ENCODE data around the gene PHF21A. TPM values are rescaled to one million over a fixed set of nuclear protein-coding genes. Genes with fewer than 3 reads are reported as not detected.
"Not testable (repeated sequence)": the region's sequence is repeated elsewhere in the genome, so short reads cannot be mapped to it uniquely, and the experiment has no call there.

The PHF21A gene
- total RNA-seq, 1 donor from 2014 or later = 69.3 TPM

- no peaks in the 10 kb centered on the region for H3K9me3 Mint-ChIP-seq (ENCODE audit: unreplicated experiment)
- no peak overlapping the region for H3K4me2 ChIP-seq (ENCODE audit: low read length)
- no peaks in the 10 kb centered on the region for H3K27me3 Mint-ChIP-seq (ENCODE audit: low read depth, unreplicated experiment)
- H3K4me1 ChIP-seq (ENCODE audit: insufficient read depth, low read length) = peaks cover 4% of the 10 kb centered on the region
- no peaks in the 10 kb centered on the region for H3K27me3 ChIP-seq (ENCODE audit: insufficient read depth, low read length)
- H3K27ac Mint-ChIP-seq (ENCODE audit: unreplicated experiment) = no peak overlapping the region
- H3K4me1 Mint-ChIP-seq (ENCODE audit: low read depth, unreplicated experiment) = peaks cover 25% of the 10 kb centered on the region
- H4K20me1 ChIP-seq (ENCODE audit: insufficient read depth, low read length) = peaks cover 38% of the 10 kb centered on the region
- H2AFZ ChIP-seq (ENCODE audit: low read depth, low read length) = no peak overlapping the region
- peak overlapping the region; percentile 94 for H3K4me3 Mint-ChIP-seq (ENCODE audit: unreplicated experiment)
- no peaks in the 10 kb centered on the region for H3K36me3 ChIP-seq (ENCODE audit: insufficient read depth, low read length)
- H3K4me3 ChIP-seq (ENCODE audit: insufficient read depth, low read depth, low read length) = no peak overlapping the region
- DNase-seq (ENCODE audit: low read depth) (no peak), FAIRE-seq (no peak)
- no peak overlapping the region for H3K9ac ChIP-seq (ENCODE audit: low read length)
- no peaks in the 10 kb centered on the region for H3K36me3 Mint-ChIP-seq (ENCODE audit: low read depth, unreplicated experiment)
- TF ChIP-seq EZH2 (IDR thresholded peaks at IDR 0.05; ENCODE audit: insufficient read depth, low read length) = no peak
- no peak for TF ChIP-seq CTCF (IDR thresholded peaks at IDR 0.05; ENCODE audit: insufficient read depth, low read depth, low read length)
- peaks cover 68% of the 10 kb centered on the region for H3K79me2 ChIP-seq (ENCODE audit: insufficient read depth, low read length)
- no peak overlapping the region for H3K27ac ChIP-seq (ENCODE audit: low read depth, low read length)
- no peaks in the 10 kb centered on the region for H3K9me3 ChIP-seq (ENCODE audit: insufficient read depth, low read depth, low read length)
Observed at GRCh38 chr11:46117842-46118241, 3.4 kb downstream of the PHF21A start.

GRCh38 chr11:46116712-46117037 lies 4.6 kb downstream of the PHF21A start:
- Mint-ChIP-seq H3K4me3 (ENCODE audit: unreplicated experiment) (peak overlapping the region; percentile 63), H3K4me1 (ENCODE audit: low read depth, unreplicated experiment) (peaks cover 26% of the 10 kb centered on the region)
- H4K20me1 ChIP-seq (ENCODE audit: insufficient read depth, low read length) = peaks cover 43% of the 10 kb centered on the region
- H3K36me3 ChIP-seq (ENCODE audit: insufficient read depth, low read length); H3K9me3 ChIP-seq (ENCODE audit: insufficient read depth, low read depth, low read length); H2AFZ ChIP-seq (ENCODE audit: low read depth, low read length); H3K4me1 ChIP-seq (ENCODE audit: insufficient read depth, low read length); H3K27ac ChIP-seq (ENCODE audit: low read depth, low read length); H3K4me2 ChIP-seq (ENCODE audit: low read length); H3K27me3 Mint-ChIP-seq (ENCODE audit: low read depth, unreplicated experiment); H3K9me3 Mint-ChIP-seq (ENCODE audit: unreplicated experiment); DNase-seq (ENCODE audit: low read depth); H3K27ac Mint-ChIP-seq (ENCODE audit: unreplicated experiment); H3K4me3 ChIP-seq (ENCODE audit: insufficient read depth, low read depth, low read length); H3K9ac ChIP-seq (ENCODE audit: low read length); H3K36me3 Mint-ChIP-seq (ENCODE audit: low read depth, unreplicated experiment); H3K27me3 ChIP-seq (ENCODE audit: insufficient read depth, low read length); FAIRE-seq: not testable (repeated sequence)
- H3K79me2 ChIP-seq (ENCODE audit: insufficient read depth, low read length) = peaks cover 80% of the 10 kb centered on the region

GRCh38 chr11:46116007-46116711 lies 5.1 kb downstream of the PHF21A start:
- no peak for FAIRE-seq
- Mint-ChIP-seq H3K4me3 (ENCODE audit: unreplicated experiment) (no peak overlapping the region), H3K9me3 (ENCODE audit: unreplicated experiment) (no peaks in the 10 kb centered on the region), H3K27me3 (ENCODE audit: low read depth, unreplicated experiment) (no peaks in the 10 kb centered on the region), H3K4me1 (ENCODE audit: low read depth, unreplicated experiment) (peaks cover 26% of the 10 kb centered on the region), H3K27ac (ENCODE audit: unreplicated experiment) (no peak overlapping the region), H3K36me3 (ENCODE audit: low read depth, unreplicated experiment) (no peaks in the 10 kb centered on the region)
- no peak overlapping the region for H3K9ac ChIP-seq (ENCODE audit: low read length)
- no peak overlapping the region for H3K4me2 ChIP-seq (ENCODE audit: low read length)
- no peak overlapping the region for H3K4me3 ChIP-seq (ENCODE audit: insufficient read depth, low read depth, low read length)
- peaks cover 48% of the 10 kb centered on the region for H4K20me1 ChIP-seq (ENCODE audit: insufficient read depth, low read length)
- TF ChIP-seq EZH2 (IDR thresholded peaks at IDR 0.05; ENCODE audit: insufficient read depth, low read length) (no peak), CTCF (IDR thresholded peaks at IDR 0.05; ENCODE audit: insufficient read depth, low read depth, low read length) (no peak)
- H3K9me3 ChIP-seq (ENCODE audit: insufficient read depth, low read depth, low read length) = no peaks in the 10 kb centered on the region
- DNase-seq (ENCODE audit: low read depth) = no peak
- H3K4me1 ChIP-seq (ENCODE audit: insufficient read depth, low read length) = peaks cover 4% of the 10 kb centered on the region
- no peak overlapping the region for H3K27ac ChIP-seq (ENCODE audit: low read depth, low read length)
- no peaks in the 10 kb centered on the region for H3K36me3 ChIP-seq (ENCODE audit: insufficient read depth, low read length)
- H3K79me2 ChIP-seq (ENCODE audit: insufficient read depth, low read length) = peaks cover 84% of the 10 kb centered on the region
- H2AFZ ChIP-seq (ENCODE audit: low read depth, low read length) = no peak overlapping the region
- no peaks in the 10 kb centered on the region for H3K27me3 ChIP-seq (ENCODE audit: insufficient read depth, low read length)

All from astrocyte (in vitro differentiated cells and primary cell).